Kidney capillary endothelial cell (primary cell): ENCODE data around the gene WNK1.
"Not testable (repeated sequence)": the region's sequence is repeated elsewhere in the genome, so short reads cannot be mapped to it uniquely, and the experiment has no call there.

Source experiments
- DNase-seq: peaks from one replicate; pipeline ENCODE4 v3.0.0-alpha.2; 2018; ENCODE audit warnings: low spot score

WNK1 gene

GRCh38 chr12:817941-818600 is 65.7 kb downstream of the WNK1 start:
- DNase-seq = no peak

GRCh38 chr12:818733-819132 is 66.4 kb downstream of the WNK1 start:
- no peak for DNase-seq

DNA sequence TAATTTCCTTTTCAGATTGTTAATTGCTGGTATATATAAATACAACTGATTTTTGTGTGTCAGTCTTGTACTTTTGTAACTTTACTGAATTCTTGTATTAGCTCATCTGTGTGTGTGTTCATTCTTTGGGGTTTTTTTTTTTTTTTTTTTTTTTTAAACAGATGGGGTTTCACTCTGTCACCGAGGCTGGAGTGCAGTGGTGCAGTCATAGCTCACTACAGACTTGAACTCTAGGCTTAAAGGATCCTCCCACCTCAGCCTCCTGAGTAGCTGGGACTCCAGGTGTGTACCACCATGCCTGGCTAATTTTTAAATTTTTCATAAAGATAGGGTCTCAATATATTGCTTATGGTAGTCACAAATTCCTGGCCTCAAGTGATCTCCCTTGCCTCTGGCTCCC is 68.0 kb downstream of the WNK1 start:
- DNase-seq = no peak

DNA sequence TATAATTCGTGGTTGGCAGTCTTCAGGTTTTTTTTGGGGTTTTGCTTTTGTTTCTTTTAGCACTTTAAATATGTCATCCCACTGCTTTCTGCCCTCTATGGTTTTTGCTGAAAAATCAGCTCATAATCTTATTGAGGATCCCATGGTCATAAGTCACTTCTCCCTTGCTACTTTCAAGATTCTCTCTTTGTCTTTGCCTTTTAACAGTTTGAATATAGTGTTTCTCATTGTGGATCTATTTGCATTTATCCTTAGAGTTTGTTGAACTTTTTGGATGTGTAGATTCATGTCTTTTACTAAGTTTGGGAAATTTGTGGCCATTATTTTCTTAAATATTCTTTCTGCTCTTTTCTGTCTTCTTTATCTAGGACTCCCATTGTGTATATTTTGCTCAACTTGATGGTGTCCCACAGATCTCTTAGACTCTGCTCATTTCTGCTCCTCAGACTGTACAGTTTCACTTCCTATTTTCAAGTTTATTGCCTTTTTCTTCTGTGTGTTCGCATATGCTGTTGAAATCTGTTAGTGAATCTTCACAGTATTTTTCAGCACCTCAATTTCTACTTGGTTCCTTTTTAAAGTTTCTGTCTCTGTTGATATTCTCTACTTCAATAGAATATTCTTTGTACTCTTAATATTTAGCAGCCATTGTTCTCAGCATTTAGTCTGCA is 70.8 kb downstream of the WNK1 start:
- no peak for DNase-seq

DNA sequence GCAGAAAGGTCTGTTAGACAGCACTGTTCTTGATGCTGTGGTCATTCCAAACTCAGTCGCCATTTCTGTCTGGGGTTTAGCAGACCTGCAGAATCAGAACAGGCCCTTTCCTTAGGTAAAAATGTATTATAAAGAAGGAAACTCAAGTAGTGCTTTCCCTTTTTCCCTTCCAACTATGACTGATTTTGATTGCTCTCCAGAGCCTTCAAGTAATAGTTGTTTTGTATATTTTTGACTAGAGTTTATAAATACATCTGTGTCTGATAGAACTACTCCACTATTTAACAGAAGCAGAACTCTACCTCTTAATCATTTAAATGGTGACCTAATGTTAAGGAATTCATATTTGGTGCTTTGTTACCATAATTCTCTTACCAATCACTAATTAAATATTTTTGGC is 74.0 kb downstream of the WNK1 start:
- no peak for DNase-seq

DNA sequence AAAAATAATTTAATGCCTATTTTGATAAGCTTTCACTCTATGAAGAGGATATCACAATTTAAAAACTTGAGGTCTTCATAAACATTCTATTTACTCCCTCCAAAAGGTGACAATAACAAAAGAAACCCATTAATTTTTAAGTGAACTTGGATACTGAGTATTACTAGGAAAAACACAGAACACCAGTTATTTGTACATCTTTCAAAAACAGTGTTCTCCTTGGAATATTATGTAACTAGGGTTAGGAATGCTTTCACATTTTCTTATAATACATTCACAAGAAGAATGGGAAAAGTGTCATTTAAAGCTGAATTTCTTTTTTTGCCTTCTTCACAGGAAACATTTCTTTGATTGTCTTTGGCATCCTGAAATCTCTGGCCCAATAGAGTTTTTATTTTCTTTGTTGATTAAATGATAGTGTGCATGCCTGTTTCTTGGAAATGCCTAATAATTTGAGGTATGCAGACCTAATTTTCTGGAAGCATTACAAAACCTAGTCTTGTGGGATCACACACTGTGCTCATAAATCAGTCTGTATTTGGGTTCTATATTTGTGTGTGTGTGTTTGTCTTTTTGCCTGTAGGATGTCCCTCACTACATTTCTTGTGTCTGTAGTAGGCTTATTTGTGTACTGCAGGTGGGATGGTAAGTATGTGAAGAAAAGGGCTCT is 76.5 kb downstream of the WNK1 start:
- no peak for DNase-seq

DNA sequence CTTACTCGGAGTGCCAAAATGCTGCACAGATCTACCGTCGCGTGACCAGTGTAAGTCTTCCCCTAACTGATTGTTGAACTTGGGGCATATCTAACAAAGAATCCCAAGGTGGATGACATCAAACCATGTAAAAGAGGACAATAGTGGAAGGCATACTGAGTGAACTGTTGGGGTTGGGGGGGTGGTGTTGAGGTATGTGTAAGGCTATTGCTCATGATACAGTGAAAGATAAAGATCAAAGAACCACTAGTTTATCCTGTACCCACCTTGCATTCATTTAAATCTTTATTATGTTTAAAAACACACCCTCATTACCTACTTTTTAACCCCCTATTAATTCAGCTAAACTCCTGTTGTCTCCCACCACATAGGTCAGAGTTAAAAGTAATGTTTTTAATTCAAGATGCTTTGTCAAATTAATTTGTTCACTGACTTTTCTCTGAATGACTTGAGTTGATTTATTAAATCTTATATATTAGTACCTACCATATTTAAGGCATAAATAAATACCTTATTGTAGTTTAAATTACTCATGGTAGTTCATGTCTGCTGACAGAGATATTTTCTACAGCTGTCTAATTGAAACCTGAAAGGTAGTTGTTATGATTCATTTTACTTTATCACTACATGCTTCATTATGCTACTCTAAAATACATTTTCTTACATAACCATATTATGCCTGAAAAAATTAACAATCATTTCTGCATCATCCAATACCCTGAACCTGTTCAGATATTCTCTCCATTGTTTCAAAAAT is 77.9 kb downstream of the WNK1 start:
- DNase-seq = no peak

DNA sequence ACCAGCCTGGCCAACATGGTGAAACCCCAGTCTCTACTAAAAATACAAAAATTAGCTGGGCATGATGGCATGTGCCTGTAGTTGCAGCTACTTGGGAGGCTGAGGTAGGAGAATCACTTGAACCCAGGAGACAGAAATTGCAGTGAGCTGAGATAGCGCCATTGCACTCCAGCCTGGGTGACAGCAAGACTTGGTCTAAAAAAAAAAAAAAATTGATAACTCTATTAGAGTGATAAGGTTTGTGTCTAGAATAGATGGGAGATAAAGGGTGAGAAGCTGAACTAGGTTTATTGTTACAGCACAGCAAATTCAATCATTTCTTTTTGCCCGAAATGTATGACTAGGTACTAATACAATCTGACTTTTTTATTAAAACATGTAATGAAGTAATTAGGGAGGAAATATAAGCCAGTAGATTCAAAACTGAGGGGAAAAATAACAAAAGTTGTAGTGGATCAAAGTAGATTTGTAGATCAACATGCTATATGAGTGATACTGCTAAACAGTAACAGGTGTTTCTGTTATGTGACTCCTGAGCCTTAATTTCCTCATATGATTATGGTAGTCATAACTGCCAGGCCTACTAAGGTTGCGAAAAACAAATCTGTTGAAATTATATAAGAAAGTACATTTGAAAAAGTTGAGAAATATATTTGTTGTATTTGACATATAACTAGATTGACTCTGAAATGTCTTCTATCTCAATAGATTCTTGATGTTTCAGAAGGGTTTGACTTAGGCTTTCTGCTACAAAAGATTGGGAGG is 83.6 kb downstream of the WNK1 start:
- DNase-seq = no peak

GRCh38 chr12:836952-837351 is 84.6 kb downstream of the WNK1 start:
- no peak for DNase-seq

GRCh38 chr12:837548-837947 is 85.2 kb downstream of the WNK1 start:
- no peak for DNase-seq

- DNase-seq = no peak
Measured at GRCh38 chr12:843609-844008, 91.2 kb downstream of the WNK1 start.

- DNase-seq = no peak
Measured at GRCh38 chr12:846421-846820, 94.0 kb downstream of the WNK1 start.

GRCh38 chr12:848173-848865 is 95.9 kb downstream of the WNK1 start:
- no peak for DNase-seq

GRCh38 chr12:848882-849527 is 96.6 kb downstream of the WNK1 start:
- DNase-seq = no peak

DNA sequence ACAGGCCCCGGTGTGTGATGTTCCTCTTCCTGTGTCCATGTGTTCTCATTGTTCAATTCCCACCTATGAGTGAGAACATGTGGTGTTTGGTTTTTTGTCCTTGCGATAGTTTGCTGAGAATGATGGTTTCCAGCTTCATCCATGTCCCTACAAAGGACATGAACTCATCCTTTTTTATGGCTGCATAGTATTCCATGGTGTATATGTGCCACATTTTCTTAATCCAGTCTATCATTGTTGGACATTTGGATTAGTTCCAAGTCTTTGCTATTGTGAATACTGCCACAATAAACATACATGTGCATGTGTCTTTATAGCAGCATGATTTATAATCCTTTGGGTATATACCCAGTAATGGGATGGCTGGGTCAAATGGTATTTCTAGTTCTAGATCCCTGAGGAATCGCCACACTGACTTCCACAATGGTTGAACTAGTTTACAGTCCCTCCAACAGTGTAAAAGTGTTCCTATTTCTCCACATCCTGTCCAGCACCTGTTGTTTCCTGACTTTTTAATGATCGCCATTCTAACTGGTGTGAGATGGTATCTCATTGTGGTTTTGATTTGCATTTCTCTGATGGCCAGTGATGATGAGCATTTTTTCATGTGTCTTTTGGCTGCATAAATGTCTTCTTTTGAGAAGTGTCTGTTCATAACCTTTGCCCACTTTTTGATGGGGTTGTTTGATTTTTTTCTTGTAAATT is 97.5 kb downstream of the WNK1 start:
- DNase-seq = not testable (repeated sequence)

- no peak for DNase-seq
Measured at GRCh38 chr12:851343-851742, 99.0 kb downstream of the WNK1 start.

DNA sequence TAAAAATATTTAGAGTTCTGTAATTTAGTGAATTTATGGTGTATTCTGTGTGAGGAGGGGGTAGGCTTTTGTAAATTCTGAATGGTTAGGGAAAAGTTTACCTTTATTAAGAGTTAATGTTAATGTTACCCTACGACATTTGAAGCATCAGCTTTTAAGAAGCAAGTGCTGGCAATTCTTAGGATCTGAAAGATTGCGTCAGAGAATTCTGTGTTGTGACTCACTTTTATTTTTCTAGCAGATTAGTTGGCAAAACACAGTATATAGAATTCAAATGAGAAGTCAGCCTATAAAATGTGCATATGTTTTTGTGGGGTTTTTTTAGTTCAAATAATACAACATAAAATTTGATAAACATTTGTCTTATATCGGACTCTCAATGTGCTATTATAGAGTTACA is 99.5 kb downstream of the WNK1 start:
- no peak for DNase-seq

DNA sequence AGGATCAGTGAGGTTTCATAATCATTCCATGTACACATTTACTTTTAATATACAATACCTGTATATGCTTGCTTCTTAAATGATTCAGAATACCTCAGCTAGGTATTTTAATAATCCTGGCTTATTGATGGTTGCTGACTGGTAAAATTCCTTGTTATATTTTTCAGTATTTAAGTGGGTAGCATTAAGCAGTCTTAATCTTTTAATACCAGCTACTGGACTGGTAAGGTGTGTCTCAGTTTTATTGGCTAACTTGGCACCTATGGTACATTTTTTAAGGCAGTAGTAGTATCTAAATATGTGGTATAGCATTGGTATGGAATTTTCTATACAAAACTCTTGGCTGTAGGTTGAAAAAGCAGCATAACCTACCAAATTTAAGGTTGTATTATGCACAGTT is 100.5 kb downstream of the WNK1 start:
- DNase-seq = no peak

- DNase-seq = no peak
Measured at GRCh38 chr12:857611-858010, 105.2 kb downstream of the WNK1 start.

DNA sequence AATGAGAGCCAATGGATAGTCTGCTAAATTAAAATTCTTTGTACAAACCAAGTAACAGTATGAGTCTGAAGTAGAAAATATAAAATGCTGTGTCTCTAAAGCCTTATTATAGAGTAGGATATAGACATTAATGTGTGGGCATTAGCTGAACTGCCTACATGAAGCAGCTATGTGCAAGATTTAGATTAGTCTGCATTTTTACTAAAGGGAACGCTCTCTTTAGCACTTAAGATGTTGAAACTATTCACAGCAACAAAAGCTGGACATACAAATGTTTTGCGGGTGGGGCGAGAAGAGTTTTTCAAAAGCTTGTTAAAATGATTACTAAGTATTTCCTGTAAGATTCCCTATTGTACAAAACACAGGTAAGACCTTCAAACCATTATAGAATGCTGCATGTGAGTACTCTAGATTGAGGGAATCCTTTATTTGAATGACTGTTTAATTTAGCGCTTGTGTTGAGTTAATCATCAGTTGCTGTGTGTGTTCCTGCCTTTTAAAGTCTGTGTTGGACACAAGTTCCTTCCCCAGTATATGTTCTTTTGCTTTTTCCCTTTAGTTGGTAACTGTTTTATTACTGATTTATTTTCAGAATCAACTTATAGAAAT is 110.0 kb downstream of the WNK1 start:
- DNase-seq = no peak
